OCI-LY7 (cell line): Measurements from ENCODE around the gene ELL2. TPM values are rescaled to one million over a fixed set of nuclear protein-coding genes. Genes with fewer than 3 reads are reported as not detected.
"Not testable (repeated sequence)": the region's sequence is repeated elsewhere in the genome, so short reads cannot be mapped to it uniquely, and the experiment has no call there.

ENCODE experiments used
- BruUV-seq: library from RNA; stranded (reverse); fragments of 400-500 nt; replicated peaks from 2 replicates; lab custom pipeline; 2021; lab: Mats Ljungman, UMichigan
- CTCF ChIA-PET: fragments of 300-600 bp; sonication (Branson Sonifier 250); formaldehyde crosslinking; loops from one replicate; lab custom pipeline; 2022; ENCODE audit warnings: antibody characterized with exemption; ENCODE audit not compliant: unreplicated experiment; lab: Charles Lee
- POLR2A ChIA-PET: fragments of 300-600 bp; sonication (Branson Sonifier 250); formaldehyde crosslinking; loops from one replicate; lab custom pipeline; 2022; ENCODE audit warnings: antibody characterized with exemption; lab: Charles Lee
- DNase-seq: peaks from one replicate; pipeline ENCODE4 v3.0.0-alpha.2; 2015; ENCODE audit warnings: low spot score
- H2AFZ ChIP-seq: fragments of 200-600 bp; sonication (generic), shearing (Covaris generic); 2 replicates; pipeline ENCODE4 v1.6.1; 2014; ENCODE audit warnings: mild to moderate bottlenecking, antibody characterized with exemption, low read length, moderate library complexity
- H3K27ac ChIP-seq: fragments of 200-600 bp; sonication (generic); 2 replicates; pipeline ENCODE4 v1.5.1; 2014; ENCODE audit warnings: mixed run types, low read depth, mild to moderate bottlenecking, moderate library complexity, low read length, inconsistent platforms; ENCODE audit not compliant: poor library complexity, severe bottlenecking
- H3K36me3 ChIP-seq: fragments of 200-600 bp; sonication (generic); 2 replicates; pipeline ENCODE4 v1.6.1; 2014; ENCODE audit warnings: mild to moderate bottlenecking, antibody characterized with exemption, low read length, moderate library complexity, mixed read lengths; ENCODE audit not compliant: insufficient read depth
- H3K4me1 ChIP-seq: fragments of 200-600 bp; sonication (generic); 2 replicates; pipeline ENCODE4 v1.5.1; 2014; ENCODE audit warnings: mild to moderate bottlenecking, low read length; ENCODE audit not compliant: insufficient read depth, poor library complexity, severe bottlenecking
- H3K4me2 ChIP-seq: fragments of 200-600 bp; sonication (generic); 2 replicates; pipeline ENCODE4 v1.6.1; 2014; ENCODE audit warnings: mild to moderate bottlenecking, low read length
- H3K4me3 ChIP-seq: fragments of 200-600 bp; sonication (generic); 2 replicates; pipeline ENCODE4 v1.5.1; 2014; ENCODE audit warnings: mild to moderate bottlenecking, low read depth, low read length; ENCODE audit not compliant: poor library complexity, severe bottlenecking
- H3K79me2 ChIP-seq: fragments of 200-600 bp; sonication (generic); 2 replicates; pipeline ENCODE4 v1.6.1; 2016; ENCODE audit warnings: low read depth, mild to moderate bottlenecking, low read length, moderate library complexity, mixed read lengths; ENCODE audit not compliant: insufficient read depth
- H3K9me2 ChIP-seq: fragments of 200-600 bp; sonication (generic); 2 replicates; pipeline ENCODE4 v1.6.1; 2016; ENCODE audit warnings: mild to moderate bottlenecking, low read length, mixed read lengths; ENCODE audit not compliant: insufficient read depth
- H3K9me3 ChIP-seq: fragments of 200-600 bp; sonication (generic); 2 replicates; pipeline ENCODE4 v1.6.1; 2014; ENCODE audit warnings: mild to moderate bottlenecking, mixed run types, low read length, mixed read lengths
- H4K20me1 ChIP-seq: fragments of 200-600 bp; sonication (generic); 2 replicates; pipeline ENCODE4 v1.6.1; 2014; ENCODE audit warnings: mild to moderate bottlenecking, antibody characterized with exemption, low read length, moderate library complexity, mixed read lengths; ENCODE audit not compliant: insufficient read depth
- EZH2phosphoT487 ChIP-seq: fragments of 200-600 bp; sonication (generic); IDR thresholded peaks from 2 replicates; pipeline ENCODE4 v1.6.1; 2018; ENCODE audit warnings: low read depth, borderline replicate concordance, mild to moderate bottlenecking, mixed run types, antibody characterized with exemption, low read length, moderate library complexity, mixed read lengths
- intact Hi-C: fragments of 100-400 bp; cut with micrococcal nuclease; formaldehyde crosslinking; loops from one replicate; pipeline ENCODE4 v1.10.0; 2022; ENCODE audit not compliant: unreplicated experiment
- total RNA-seq, 2 experiments: library from RNA; depleted of rRNA in 1 of 2; stranded (reverse); fragments of >200 nt in 1 of 2; shearing (Covaris generic) in 1 of 2; gene quantifications; 2 replicates each; pipeline ENCODE4 v1.2.3, GENCODE V29; 2014 to 2022
- TF ChIP-seq, protein P1 (sequence below): fragments of 200-600 bp; sonication (generic); conservative IDR thresholded peaks from 2 replicates; pipeline ENCODE4 v1.5.1; 2014; ENCODE audit warnings: mild to moderate bottlenecking, antibody characterized with exemption, low read length, moderate library complexity, mixed read lengths

The ELL2 gene
- total RNA-seq, 2 experiments from 2014 or later, result 0.98 to 4.7 TPM

DNA sequence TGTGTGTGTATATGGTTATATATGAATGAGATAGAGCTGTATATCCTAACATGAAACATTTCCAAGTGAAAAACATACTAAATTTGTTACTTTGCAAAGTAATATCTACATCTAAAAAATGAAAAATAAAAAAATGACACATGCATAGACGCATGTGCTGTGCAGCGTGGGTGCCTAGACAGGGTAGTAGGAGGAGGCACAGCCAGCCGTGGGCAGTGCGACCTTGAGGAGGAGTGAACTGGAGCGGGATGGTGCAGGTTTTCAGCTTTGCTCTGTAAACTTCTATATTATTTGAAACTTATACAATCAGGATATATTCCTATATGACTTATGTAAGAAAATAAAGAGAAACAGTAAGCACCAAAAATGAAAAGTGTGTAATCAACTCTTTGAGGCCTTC is 124.2 kb downstream of the ELL2 start:
- H3K9me3 ChIP-seq, result no peaks in the 10 kb centered on the region
- no TSS peak for BruUV-seq
- H3K79me2 ChIP-seq, result no peaks in the 10 kb centered on the region
- no peaks in the 10 kb centered on the region for H3K9me2 ChIP-seq
- H2AFZ ChIP-seq, result no peak overlapping the region
- H3K4me1 ChIP-seq, result peaks cover 34% of the 10 kb centered on the region
- no peak overlapping the region for H3K4me2 ChIP-seq
- CTCF ChIA-PET, result no interaction called here
- no peaks in the 10 kb centered on the region for H3K36me3 ChIP-seq
- no peaks in the 10 kb centered on the region for H4K20me1 ChIP-seq
- H3K27ac ChIP-seq, result no peak overlapping the region
- TF ChIP-seq, protein P1, sequence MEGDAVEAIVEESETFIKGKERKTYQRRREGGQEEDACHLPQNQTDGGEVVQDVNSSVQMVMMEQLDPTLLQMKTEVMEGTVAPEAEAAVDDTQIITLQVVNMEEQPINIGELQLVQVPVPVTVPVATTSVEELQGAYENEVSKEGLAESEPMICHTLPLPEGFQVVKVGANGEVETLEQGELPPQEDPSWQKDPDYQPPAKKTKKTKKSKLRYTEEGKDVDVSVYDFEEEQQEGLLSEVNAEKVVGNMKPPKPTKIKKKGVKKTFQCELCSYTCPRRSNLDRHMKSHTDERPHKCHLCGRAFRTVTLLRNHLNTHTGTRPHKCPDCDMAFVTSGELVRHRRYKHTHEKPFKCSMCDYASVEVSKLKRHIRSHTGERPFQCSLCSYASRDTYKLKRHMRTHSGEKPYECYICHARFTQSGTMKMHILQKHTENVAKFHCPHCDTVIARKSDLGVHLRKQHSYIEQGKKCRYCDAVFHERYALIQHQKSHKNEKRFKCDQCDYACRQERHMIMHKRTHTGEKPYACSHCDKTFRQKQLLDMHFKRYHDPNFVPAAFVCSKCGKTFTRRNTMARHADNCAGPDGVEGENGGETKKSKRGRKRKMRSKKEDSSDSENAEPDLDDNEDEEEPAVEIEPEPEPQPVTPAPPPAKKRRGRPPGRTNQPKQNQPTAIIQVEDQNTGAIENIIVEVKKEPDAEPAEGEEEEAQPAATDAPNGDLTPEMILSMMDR, result no peak
- no peak for TF ChIP-seq EZH2phosphoT487
- intact Hi-C loops, result loop anchor here (10.0 kb wide), 1 partner anchor 967 kb away; the partner anchor contains the start of gene ERAP1
- no peak for DNase-seq
- POLR2A ChIA-PET, result interaction anchor here (0.9 to 4.2 kb wide), 7 partner anchors 15 to 69 kb away, joined by 3 to 46 read pairs (median 5); partner anchors contain the start of gene GLRX
- H3K4me3 ChIP-seq, result no peak overlapping the region

DNA sequence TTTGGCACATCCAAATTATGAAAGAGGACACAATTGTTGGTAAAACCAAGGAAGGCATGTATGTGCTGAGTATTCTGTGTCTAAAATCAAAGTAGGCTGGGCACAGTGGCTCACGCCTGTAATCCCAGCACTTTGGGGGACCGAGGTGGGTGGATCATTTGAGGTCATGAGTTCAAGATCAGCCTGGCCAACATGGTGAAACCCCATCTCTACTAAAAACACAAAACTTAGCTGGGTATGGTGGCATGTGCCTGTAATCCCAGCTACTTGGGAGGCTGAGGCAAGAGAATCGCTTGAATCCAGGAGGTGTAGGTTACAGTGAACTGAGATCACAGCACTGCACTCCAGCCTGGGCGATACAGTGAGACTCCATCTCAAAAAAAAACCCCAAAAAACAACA is 124.7 kb downstream of the ELL2 start:
- CTCF ChIA-PET, result interaction anchor here (0.8 to 1.3 kb wide), 2 partner anchors 16 to 53 kb away, joined by 4 to 5 read pairs; no protein-coding TSS in a partner anchor
- POLR2A ChIA-PET, result interaction anchor here (0.7 to 4.2 kb wide), 11 partner anchors 15 to 558 kb away, joined by 3 to 46 read pairs (median 4); partner anchors contain the start of genes GLRX and RFESD
- H3K79me2 ChIP-seq, H3K9me3 ChIP-seq, H4K20me1 ChIP-seq, DNase-seq, BruUV-seq, H3K9me2 ChIP-seq, H3K27ac ChIP-seq, H3K4me3 ChIP-seq, H3K4me2 ChIP-seq, H3K36me3 ChIP-seq, H2AFZ ChIP-seq: not testable (repeated sequence)
- H3K4me1 ChIP-seq, result peaks cover 37% of the 10 kb centered on the region
- intact Hi-C loops, result loop anchor here (10.0 kb wide), 1 partner anchor 968 kb away; the partner anchor contains the start of gene ERAP1

DNA sequence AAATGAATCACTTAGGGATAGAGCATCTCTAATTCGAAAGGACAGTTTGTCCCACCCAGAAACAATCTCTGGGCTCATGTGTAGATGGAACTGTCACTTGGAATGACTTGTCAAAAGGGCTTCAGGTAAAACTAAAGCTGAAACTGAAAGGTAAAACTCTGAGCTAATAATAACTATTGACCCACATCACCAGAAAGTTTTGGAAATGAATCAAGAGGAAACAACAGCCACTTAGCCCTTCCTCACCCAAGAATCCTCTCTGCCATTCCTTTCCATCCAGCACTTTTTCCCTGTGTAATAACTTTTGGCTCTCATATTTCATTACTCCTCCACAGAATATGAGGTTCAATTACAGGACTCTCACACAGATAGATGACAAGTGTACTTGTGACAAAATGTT is 125.1 kb downstream of the ELL2 start:
- intact Hi-C loops, result loop anchor here (10.0 kb wide), 1 partner anchor 968 kb away; the partner anchor contains the start of gene ERAP1
- Histone ChIP-seq H3K9me3 (no peaks in the 10 kb centered on the region), H3K4me3 (no peak overlapping the region), H3K27ac (no peak overlapping the region), H3K4me2 (peak overlapping the region; percentile 86), H2AFZ (peak overlapping the region; percentile 98; the same call in 1 of the 2 replicates), H3K36me3 (no peaks in the 10 kb centered on the region), H4K20me1 (no peaks in the 10 kb centered on the region), H3K4me1 (peaks cover 37% of the 10 kb centered on the region), H3K79me2 (no peaks in the 10 kb centered on the region), H3K9me2 (no peaks in the 10 kb centered on the region)
- no peak for TF ChIP-seq EZH2phosphoT487
- TF ChIP-seq, protein P1, result no peak
- CTCF ChIA-PET, result interaction anchor here (0.8 to 1.3 kb wide), 2 partner anchors 16 to 53 kb away, joined by 4 to 5 read pairs; no protein-coding TSS in a partner anchor
- no peak for DNase-seq
- BruUV-seq, result no TSS peak
- POLR2A ChIA-PET, result interaction anchor here (0.7 to 4.2 kb wide), 12 partner anchors 15 to 559 kb away, joined by 3 to 46 read pairs (median 4); partner anchors contain the start of genes GLRX and RFESD
